Measurements from ENCODE around the gene DDX24. TPM values are rescaled to one million over a fixed set of nuclear protein-coding genes. Genes with fewer than 3 reads are reported as not detected.
A peak's percentile ranks its signal among the peaks of the same experiment; 100 is the strongest.

The DDX24 gene
- total RNA-seq (2021; fragmentation: NEBNext Ultra II Directional; extraction: Animal tissue kit (Norgen Biotek cat#: 25700)) (186 and 201 TPM in 2 replicates), polyA plus RNA-seq (2011; rRNA removed) (73.8 and 89.0 TPM in 2 replicates), polyA minus RNA-seq (2011; rRNA and poly(A)+ RNA removed) (106 and 119 TPM in 2 replicates)
- polyA plus RNA-seq (2011; cell fraction: cytosol; rRNA removed): 112 TPM
- 96.5 TPM for polyA plus RNA-seq (2011; cell fraction: nucleus; rRNA removed)
- 129 to 189 TPM (median 137 TPM) in 4 replicates for polyA plus RNA-seq (2012, experiment 1 of 2)
- 68.9 TPM for polyA plus RNA-seq (2012, experiment 2 of 2)
- 194 TPM for polyA plus RNA-seq (2013, experiment 1 of 2)
- polyA plus RNA-seq (2013, experiment 2 of 2): 175 TPM
- polyA minus RNA-seq (2011; cell fraction: cytosol; rRNA and poly(A)+ RNA removed): 42.5 TPM
- 60.4 TPM for polyA minus RNA-seq (2011; cell fraction: nucleus; rRNA and poly(A)+ RNA removed)
- long read RNA-seq, experiment 1, full-length matches to known transcripts: 22 of 116 reads
- long read RNA-seq, experiment 1, partial matches to known transcripts: 79 of 116 reads
- long read RNA-seq, experiment 1, other reads (novel, unspliced or antisense): 15 of 116 reads
- long read RNA-seq, experiment 2, full-length matches to known transcripts: 31 of 44 reads
- long read RNA-seq, experiment 2, partial matches to known transcripts: 12 of 44 reads
- long read RNA-seq, experiment 2, other reads (novel, unspliced or antisense): 1 of 44 reads

GRCh38 chr14:94080621-94081385, at the start of gene DDX24, which contains the start of gene IFI27L1:
TSS of gene DDX24 (minus strand) at chr14:94081202. CDS start at chr14:94079742, 1,460 bp downstream.
TSS of gene IFI27L1 (plus strand) at chr14:94081310. CDS start at chr14:94096938, 15,628 bp downstream.
- peak; percentile 84 to 96 for DNase-seq (ENCODE audit: low read depth in 1 of 2, low spot score in 2 of 2)
- WGBS, 2 experiments (ENCODE audit: extremely low coverage in 1 of 2, insufficient coverage in 1 of 2, insufficient read length in 1 of 2, insufficient replicate concordance in 2 of 2, low coverage in 1 of 2, low lambda C conversion rate in 2 of 2, missing lambda C conversion rate in 1 of 2): 1% methylated on average over 77 of the region's 77 CpGs; no CpG with 5 or more reads in 1 of the 2 experiments
- POLR2A ChIA-PET (ENCODE audit: partially characterized antibody): interaction anchor here (0.9 to 1.5 kb wide), 4 partner anchors 9 to 84 kb away, joined by 3 to 5 read pairs (median 4); no protein-coding TSS in a partner anchor
- TF ChIP-seq RXRA (IDR thresholded peaks at IDR 0.05; ENCODE audit: insufficient read depth, low read depth, low read length): no peak
- TF ChIP-seq MAX (IDR thresholded peaks at IDR 0.05): peak; percentile 59; the same call in 1 of the 2 replicates
- TF ChIP-seq YY1 (IDR thresholded peaks at IDR 0.05; ENCODE audit: low read depth, low read length): 0 out of 2 replicates have a peak, but pooled peaks have one; percentile 40
- no peak for TF ChIP-seq JUND (IDR thresholded peaks at IDR 0.05; ENCODE audit: low read length)
- no peak for TF ChIP-seq EP300 (IDR thresholded peaks at IDR 0.05; ENCODE audit: borderline replicate concordance in 1 of 2, low read depth in 2 of 2, low read length in 2 of 2)
- no peak for TF ChIP-seq JUN (IDR thresholded peaks at IDR 0.05; ENCODE audit: low read depth, low read length)
- peak in 1 of 2 experiments; percentile 76; a peak in 2 of 3 replicates for TF ChIP-seq POLR2A (IDR thresholded peaks at IDR 0.05; ENCODE audit: control extremely low read depth in 1 of 2, low read depth in 2 of 2, low read length in 2 of 2)
- no peak for TF ChIP-seq SAP30 (IDR thresholded peaks at IDR 0.05; ENCODE audit: insufficient read depth, insufficient replicate concordance, low read length)

More at GRCh38 chr14:94080621-94081385, at the start of gene DDX24, which contains the start of gene IFI27L1:
- H2BK120ac ChIP-seq (replicated peaks; ENCODE audit: low read depth, low read length): no peak within 1 kb of the TSS
- H4K5ac ChIP-seq (ENCODE audit: insufficient read length, low read depth, low read length): no peak within 1 kb of the TSS
- no peaks in the 10 kb centered on the region for H3K9me3 ChIP-seq (ENCODE audit: insufficient read depth in 2 of 2, low read depth in 1 of 2, low read length in 1 of 2)
- peaks cover 10 to 14% of the 10 kb centered on the region in 2 experiments for H4K20me1 ChIP-seq (replicated peaks in 1 of 2; ENCODE audit: control insufficient read depth in 1 of 2, insufficient read depth in 2 of 2, low read length in 2 of 2)
- no peak within 1 kb of the TSS for H3K23ac ChIP-seq (ENCODE audit: insufficient read length)
- no peak within 1 kb of the TSS for H2BK15ac ChIP-seq (ENCODE audit: low read length)
- H4K8ac ChIP-seq (ENCODE audit: extremely low read depth, insufficient read depth, low read length): peak within 1 kb of the TSS; percentile 64; the same call in 1 of the 2 replicates
- H4K91ac ChIP-seq (replicated peaks; ENCODE audit: insufficient read length, low read length): no peak within 1 kb of the TSS
- H3K4ac ChIP-seq (replicated peaks; ENCODE audit: insufficient read length, low read depth, low read length): no peak within 1 kb of the TSS
- no peak within 1 kb of the TSS for H2AK5ac ChIP-seq (ENCODE audit: low read depth, low read length)
- no peak within 1 kb of the TSS for H3K56ac ChIP-seq (replicated peaks; ENCODE audit: insufficient read length, low read depth, low read length)
- peaks cover 5% of the 10 kb centered on the region for H3K23me2 ChIP-seq (ENCODE audit: low read depth, low read length)
- FAIRE-seq: peak; percentile 36
- H3K4me3 ChIP-seq (ENCODE audit: extremely low read depth in 1 of 4, insufficient read depth in 2 of 4, low read depth in 3 of 4, low read length in 4 of 4): peak within 1 kb of the TSS; percentile 86 to 93 (median 89)
- peaks cover 0 to 12% (median 0%) of the 10 kb centered on the region in 4 experiments; a peak in 1 of 7 replicates for H3K4me1 ChIP-seq (replicated peaks in 1 of 4; ENCODE audit: control insufficient read depth in 3 of 4, insufficient read depth in 4 of 4, low read length in 3 of 4)
- peak within 1 kb of the TSS; percentile 19; the same call in 1 of the 2 replicates for H3K27ac ChIP-seq (ENCODE audit: low read depth, low read length)
- H3K27me3 ChIP-seq (replicated peaks in 1 of 4; ENCODE audit: control insufficient read depth in 3 of 4, extremely low read depth in 1 of 4, insufficient read depth in 3 of 4, low read length in 3 of 4): no peaks in the 10 kb centered on the region
- peaks cover 7% of the 10 kb centered on the region; the same call in 1 of the 2 replicates for H3K79me1 ChIP-seq (ENCODE audit: low read depth, low read length)
- H2AFZ ChIP-seq (ENCODE audit: low read length): peak within 1 kb of the TSS; percentile 97
- no peak within 1 kb of the TSS for H2BK12ac ChIP-seq (ENCODE audit: low read depth, low read length)
- H3K9ac ChIP-seq (replicated peaks in 1 of 4; ENCODE audit: extremely low read depth in 1 of 4, low read depth in 3 of 4, low read length in 3 of 4): peak within 1 kb of the TSS; percentile 73 to 92 (median 82)
- H3K79me2 ChIP-seq (ENCODE audit: control insufficient read depth in 1 of 2, insufficient read depth in 2 of 2, low read length in 2 of 2): peaks cover 29 to 52% of the 10 kb centered on the region in 2 experiments
- peak within 1 kb of the TSS; percentile 90 to 99 for H3K4me2 ChIP-seq (ENCODE audit: insufficient read depth in 1 of 2, low read depth in 2 of 2, low read length in 2 of 2)
- no peak within 1 kb of the TSS for H3K14ac ChIP-seq (ENCODE audit: insufficient read length)
- no peak within 1 kb of the TSS for H2BK5ac ChIP-seq (ENCODE audit: low read depth, low read length)
- H2BK20ac ChIP-seq (ENCODE audit: low read length): no peak within 1 kb of the TSS
- H3K18ac ChIP-seq (ENCODE audit: extremely low read depth, low read length): peak within 1 kb of the TSS; percentile 42; the same call in 1 of the 2 replicates
- CTCF ChIA-PET (ENCODE audit: partially characterized antibody): interaction anchor here (0.7 to 3.1 kb wide), 8 partner anchors 13 to 141 kb away, joined by 3 to 12 read pairs (median 4); partner anchors contain the start of gene OTUB2
- H3K36me3 ChIP-seq (ENCODE audit: control insufficient read depth in 2 of 4, insufficient read depth in 4 of 4, low read length in 3 of 4): peaks cover 7 to 24% (median 13%) of the 10 kb centered on the region in 4 experiments
